Spleen (tissue), 7 donors: ENCODE measurements around the gene SDR39U1.

ENCODE experiments used
- POLR2A ChIP-seq, 3 donors: fragments of 450-650 bp; IDR thresholded peaks; one replicate each; pipeline ENCODE4 v1.5.1; 2017; ENCODE audit warnings: antibody characterized with exemption in 3 of 3, mild to moderate bottlenecking in 1 of 3
- POLR2AphosphoS5 ChIP-seq, 3 donors: sonication (generic); formaldehyde crosslinking; IDR thresholded peaks; one replicate each; pipeline ENCODE4 v1.5.1; 2017; ENCODE audit warnings: antibody characterized with exemption in 3 of 3
- TF ChIP-seq, protein P1 (sequence below), 11 experiments: fragments of 200-600 bp in 7 of 11; fragments of 450-650 bp in 4 of 11; sonication (generic) in 4 of 11; IDR thresholded peaks in 8 of 11; conservative IDR thresholded peaks in 3 of 11; 1 replicate in 7 of 11; 2 replicates in 4 of 11; pipeline versions ENCODE4 v1.4.0 to v1.8.0; 2016 to 2021; ENCODE audit warnings: antibody characterized with exemption in 11 of 11, inconsistent platforms in 4 of 11, mild to moderate bottlenecking in 1 of 11
- donor health status: DM: no; HTN: no; CAD: no; lungs with moderate emphysema.
- donor health status: DM: no; HTN: no; CAD: no.
- donor health status: DM: no; HTN: no; CAD: no.

GRCh38 chr14:24390701-24391468 lies 51.7 kb downstream of the SDR39U1 start:
- TF ChIP-seq, protein P1, sequence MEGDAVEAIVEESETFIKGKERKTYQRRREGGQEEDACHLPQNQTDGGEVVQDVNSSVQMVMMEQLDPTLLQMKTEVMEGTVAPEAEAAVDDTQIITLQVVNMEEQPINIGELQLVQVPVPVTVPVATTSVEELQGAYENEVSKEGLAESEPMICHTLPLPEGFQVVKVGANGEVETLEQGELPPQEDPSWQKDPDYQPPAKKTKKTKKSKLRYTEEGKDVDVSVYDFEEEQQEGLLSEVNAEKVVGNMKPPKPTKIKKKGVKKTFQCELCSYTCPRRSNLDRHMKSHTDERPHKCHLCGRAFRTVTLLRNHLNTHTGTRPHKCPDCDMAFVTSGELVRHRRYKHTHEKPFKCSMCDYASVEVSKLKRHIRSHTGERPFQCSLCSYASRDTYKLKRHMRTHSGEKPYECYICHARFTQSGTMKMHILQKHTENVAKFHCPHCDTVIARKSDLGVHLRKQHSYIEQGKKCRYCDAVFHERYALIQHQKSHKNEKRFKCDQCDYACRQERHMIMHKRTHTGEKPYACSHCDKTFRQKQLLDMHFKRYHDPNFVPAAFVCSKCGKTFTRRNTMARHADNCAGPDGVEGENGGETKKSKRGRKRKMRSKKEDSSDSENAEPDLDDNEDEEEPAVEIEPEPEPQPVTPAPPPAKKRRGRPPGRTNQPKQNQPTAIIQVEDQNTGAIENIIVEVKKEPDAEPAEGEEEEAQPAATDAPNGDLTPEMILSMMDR (IDR thresholded peaks at IDR 0.05 in 8 of 11, conservative IDR thresholded peaks at IDR 0.05 in 3 of 11) = no peak
- TF ChIP-seq POLR2A (IDR thresholded peaks at IDR 0.05) (no peak), POLR2AphosphoS5 (IDR thresholded peaks at IDR 0.05) (no peak)
